ENCODE results near the gene CYP27C1. TPM values are rescaled to one million over a fixed set of nuclear protein-coding genes. Genes with fewer than 3 reads are reported as not detected.

Gene CYP27C1
- total RNA-seq, 1 donor from 2014 or later = 10.2 TPM

- Mint-ChIP-seq H3K27ac (ENCODE audit: unreplicated experiment) (no peak overlapping the region), H3K36me3 (ENCODE audit: low read depth) (peaks cover 18% of the 10 kb centered on the region), H3K4me1 (peaks cover 2% of the 10 kb centered on the region), H3K9me3 (peaks cover 4% of the 10 kb centered on the region), H3K4me3 (no peak overlapping the region), H3K27me3 (ENCODE audit: low read depth) (no peaks in the 10 kb centered on the region)
- DNase-seq (ENCODE audit: low read depth, low spot score) = no peak
- TF ChIP-seq CTCF (conservative IDR thresholded peaks at IDR 0.05) = no peak
Observed at GRCh38 chr2:127181851-127182250, 38.2 kb downstream of the CYP27C1 start.

GRCh38 chr2:127179766-127180165 is 40.3 kb downstream of the CYP27C1 start:
- DNase-seq (ENCODE audit: low read depth, low spot score) = no peak
- TF ChIP-seq CTCF (conservative IDR thresholded peaks at IDR 0.05) = no peak
- H3K4me3 Mint-ChIP-seq = no peak overlapping the region
- H3K36me3 Mint-ChIP-seq (ENCODE audit: low read depth) = peaks cover 15% of the 10 kb centered on the region
- peaks cover 19% of the 10 kb centered on the region for H3K4me1 Mint-ChIP-seq
- no peak overlapping the region for H3K27ac Mint-ChIP-seq (ENCODE audit: unreplicated experiment)
- no peaks in the 10 kb centered on the region for H3K27me3 Mint-ChIP-seq (ENCODE audit: low read depth)
- H3K9me3 Mint-ChIP-seq = peaks cover 4% of the 10 kb centered on the region

GRCh38 chr2:127177617-127178263 is 42.4 kb downstream of the CYP27C1 start:
- Mint-ChIP-seq H3K27ac (ENCODE audit: unreplicated experiment) (no peak overlapping the region), H3K9me3 (peaks cover 4% of the 10 kb centered on the region), H3K4me3 (no peak overlapping the region), H3K27me3 (ENCODE audit: low read depth) (no peaks in the 10 kb centered on the region), H3K4me1 (peaks cover 23% of the 10 kb centered on the region), H3K36me3 (ENCODE audit: low read depth) (peaks cover 11% of the 10 kb centered on the region)
- no peak for TF ChIP-seq CTCF (conservative IDR thresholded peaks at IDR 0.05)
- DNase-seq (ENCODE audit: low read depth, low spot score) = no peak

DNA sequence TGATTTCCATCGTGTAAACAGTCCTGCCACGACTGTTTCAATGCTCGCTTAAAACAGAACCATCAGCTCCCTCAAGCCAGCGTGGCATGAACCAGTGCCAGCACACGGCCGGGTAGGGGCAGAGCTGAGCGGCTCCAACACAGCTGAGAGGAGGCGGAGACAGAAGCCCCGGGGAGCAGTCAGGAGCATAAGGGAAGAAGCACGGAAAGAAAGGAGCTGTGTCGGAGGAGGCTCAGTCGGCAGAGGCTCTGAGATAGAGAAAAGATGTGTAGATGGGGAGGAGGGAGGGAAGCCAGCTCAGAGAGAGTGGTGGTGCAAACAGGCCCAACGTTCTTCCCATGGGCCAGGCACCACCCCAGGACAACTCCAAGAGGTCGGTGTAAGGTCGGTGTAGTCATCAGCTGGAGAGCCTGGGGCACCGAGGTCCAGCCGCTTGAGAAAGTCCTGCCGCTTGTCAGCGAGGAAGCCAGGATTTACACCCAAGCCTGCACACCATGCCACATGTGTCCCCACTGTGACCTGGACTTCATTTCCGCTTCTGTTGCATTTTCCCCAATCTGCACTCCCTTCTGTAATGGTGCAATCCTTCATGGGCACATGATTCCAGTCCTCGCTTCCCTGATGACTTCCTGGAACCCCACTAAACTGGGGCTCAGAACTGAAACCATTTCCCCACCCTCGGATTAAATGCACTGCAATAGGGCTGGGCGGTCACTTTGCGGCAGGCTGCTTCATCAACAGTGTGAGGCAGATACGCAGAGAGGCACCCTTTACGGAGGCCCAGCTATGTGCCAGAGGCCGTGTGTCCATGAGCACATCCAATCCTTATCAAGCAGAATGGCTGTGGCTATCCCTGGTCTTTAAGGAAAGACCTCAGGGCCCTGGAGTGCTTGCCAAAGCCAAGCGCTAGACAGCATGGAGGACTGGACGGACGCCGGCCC is 43.5 kb downstream of the CYP27C1 start:
- H3K36me3 Mint-ChIP-seq (ENCODE audit: low read depth) = peaks cover 11% of the 10 kb centered on the region
- no peak for TF ChIP-seq CTCF (conservative IDR thresholded peaks at IDR 0.05)
- H3K27ac Mint-ChIP-seq (ENCODE audit: unreplicated experiment) = peak overlapping the region; percentile 78
- no peaks in the 10 kb centered on the region for H3K27me3 Mint-ChIP-seq (ENCODE audit: low read depth)
- no peak for DNase-seq (ENCODE audit: low read depth, low spot score)
- H3K9me3 Mint-ChIP-seq = peaks cover 4% of the 10 kb centered on the region
- no peak overlapping the region for H3K4me3 Mint-ChIP-seq
- peaks cover 23% of the 10 kb centered on the region for H3K4me1 Mint-ChIP-seq

DNA sequence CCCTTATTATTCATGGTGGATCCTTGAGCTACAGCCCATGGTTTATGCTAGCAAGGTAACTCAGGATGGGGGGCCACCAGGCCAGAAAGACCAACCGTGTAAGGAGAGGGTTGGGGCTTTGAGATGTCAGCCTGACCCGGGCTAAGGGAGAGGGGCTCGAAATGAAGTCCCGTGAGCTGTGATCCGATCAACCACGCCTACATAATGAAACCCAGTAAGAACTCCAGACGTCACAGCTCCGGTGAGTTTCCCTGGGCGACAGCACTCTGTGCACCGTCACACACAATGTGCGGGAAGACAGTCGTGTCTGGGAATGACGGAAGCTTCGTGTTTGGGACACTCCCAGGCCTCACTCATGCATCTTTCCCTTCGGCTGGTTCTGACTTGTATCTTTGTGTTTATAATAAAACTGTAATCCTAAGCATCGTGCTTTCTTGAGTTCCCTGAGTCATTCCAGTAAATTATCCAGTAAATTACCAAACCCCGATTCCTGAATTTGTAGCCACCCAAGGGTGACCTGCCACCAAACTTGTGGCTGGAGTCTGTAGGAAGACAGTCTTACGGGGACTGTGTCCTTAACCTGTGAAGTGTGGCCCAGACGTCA is 44.2 kb downstream of the CYP27C1 start:
- TF ChIP-seq CTCF (conservative IDR thresholded peaks at IDR 0.05) = no peak
- Mint-ChIP-seq H3K27me3 (ENCODE audit: low read depth) (no peaks in the 10 kb centered on the region), H3K4me1 (peaks cover 23% of the 10 kb centered on the region), H3K36me3 (ENCODE audit: low read depth) (peaks cover 9% of the 10 kb centered on the region), H3K27ac (ENCODE audit: unreplicated experiment) (peak overlapping the region; percentile 78), H3K9me3 (peaks cover 4% of the 10 kb centered on the region), H3K4me3 (no peak overlapping the region)
- no peak for DNase-seq (ENCODE audit: low read depth, low spot score)
